DOHH2 (cell line): ENCODE measurements around the gene ABLIM2.

Experiments used
- CTCF ChIP-seq: fragments of 200-600 bp; sonication (generic); IDR thresholded peaks from one replicate; pipeline ENCODE4 v1.5.1; 2014; ENCODE audit warnings: antibody characterized with exemption, mild to moderate bottlenecking, low read depth, low read length; ENCODE audit not compliant: poor library complexity, severe bottlenecking
- EZH2phosphoT487 ChIP-seq: fragments of 200-600 bp; sonication (generic); IDR thresholded peaks from 2 replicates; pipeline ENCODE4 v1.6.1; 2017; ENCODE audit warnings: borderline replicate concordance, mild to moderate bottlenecking, antibody characterized with exemption, low read length, moderate library complexity, mixed read lengths

DNA sequence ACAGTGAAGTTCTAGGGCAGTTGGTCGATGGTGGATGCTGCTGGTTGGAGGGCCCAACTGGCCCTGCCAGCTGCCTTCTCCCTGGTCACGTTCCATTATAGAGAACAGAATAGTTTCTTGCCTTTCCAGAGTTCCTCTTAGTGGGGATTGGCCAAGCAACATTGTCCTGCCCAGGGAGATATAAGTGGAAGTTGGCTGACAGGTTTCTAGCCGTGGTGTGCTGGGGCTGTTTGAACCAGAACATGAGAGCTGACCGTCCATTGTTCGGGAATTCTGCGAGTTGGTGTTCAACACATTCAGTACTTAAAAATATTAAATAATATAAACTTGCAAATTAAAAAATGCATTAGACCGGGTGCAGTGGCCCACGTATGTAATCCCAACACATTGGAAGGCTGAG is 215.4 kb downstream of the ABLIM2 start:
- TF ChIP-seq CTCF (no peak), EZH2phosphoT487 (no peak)
